K562 (cell line): ENCODE data around the gene DBNDD2. TPM values are rescaled to one million over a fixed set of nuclear protein-coding genes. Genes with fewer than 3 reads are reported as not detected.

ENCODE experiments used
- ATAC-seq: fragments of 200-7000 bp; cut with Tn5 transposase; 3 replicates; pipeline ENCODE4 v1.9.1; 2020; ENCODE audit warnings: moderate library complexity
- BruUV-seq: library from RNA; stranded (reverse); fragments of 400-500 nt; replicated peaks from 2 replicates; lab custom pipeline; 2021; lab: Mats Ljungman, UMichigan
- CTCF ChIA-PET: fragments of 300-600 bp; formaldehyde crosslinking; extraction: SDS; loops from one replicate; lab custom pipeline; 2021; ENCODE audit warnings: low intra/inter-chr PET ratio; lab: Yijun Ruan, JAX
- POLR2A ChIA-PET: fragments of 300-600, 350-650 bp; sonication (Branson Sonifier 250); formaldehyde crosslinking; extraction: SDS; loops from one replicate; lab custom pipeline; 2021; ENCODE audit warnings: antibody characterized with exemption, inconsistent platforms; lab: Yijun Ruan, JAX
- DNase-seq, 4 experiments: peaks; one replicate each; pipeline versions ENCODE4 v3.0.0 to v3.0.0-alpha.2; 2011 to 2018; ENCODE audit warnings: low spot score in 3 of 4, mixed read lengths in 3 of 4; ENCODE audit errors: extremely low read depth in 1 of 4
- FAIRE-seq: peaks from 2 replicates; lab custom pipeline; 2011; peaks lifted over from hg19 to GRCh38; lab: Jason Lieb, UNC
- H2AFZ ChIP-seq: 2 replicates; pipeline ENCODE4 v1.6.0; 2011; ENCODE audit warnings: low read depth, low read length, control low read depth, inconsistent platforms
- H3K27ac ChIP-seq: fragments of 200-600 bp; 3 replicates; pipeline ENCODE4 v1.8.0; 2011; ENCODE audit warnings: low read depth, mild to moderate bottlenecking, control low read depth, inconsistent platforms, low read length, moderate library complexity, mixed read lengths; ENCODE audit errors: extremely low read depth
- H3K27me3 ChIP-seq, 2 experiments: fragments of 300-600 bp in 1 of 2; 2 replicates in 1 of 2; 3 replicates in 1 of 2; pipeline versions ENCODE4 v1.6.0 to v1.8.0; 2011; ENCODE audit warnings: inconsistent platforms in 2 of 2, low read length in 2 of 2, mild to moderate bottlenecking in 1 of 2, mixed read lengths in 1 of 2, moderate library complexity in 1 of 2; ENCODE audit not compliant: control insufficient read depth in 2 of 2, insufficient read depth in 2 of 2
- H3K36me3 ChIP-seq: fragments of 300-600 bp; 3 replicates; pipeline ENCODE4 v1.8.0; 2011; ENCODE audit warnings: mild to moderate bottlenecking, low read length, inconsistent platforms; ENCODE audit not compliant: control insufficient read depth, insufficient read depth
- H3K4me1 ChIP-seq, 2 experiments: fragments of 200-600 bp in 1 of 2; replicated peaks in 1 of 2; 2 replicates in 1 of 2; 3 replicates in 1 of 2; pipeline versions ENCODE4 v1.5.1 to v1.8.0; 2011; ENCODE audit warnings: inconsistent platforms in 2 of 2, low read length in 2 of 2, mild to moderate bottlenecking in 1 of 2, mixed read lengths in 1 of 2, moderate library complexity in 1 of 2; ENCODE audit not compliant: control insufficient read depth in 2 of 2, insufficient read depth in 2 of 2
- H3K4me2 ChIP-seq: 2 replicates; pipeline ENCODE4 v1.6.1; 2011; ENCODE audit warnings: low read length, control low read depth, inconsistent platforms, mixed read lengths; ENCODE audit not compliant: insufficient read depth
- H3K4me3 ChIP-seq: fragments of 200-600 bp; sonication (generic), shearing (Covaris generic); 2 replicates; pipeline ENCODE4 v1.5.1; 2016; ENCODE audit warnings: control low read depth, inconsistent platforms
- H3K79me2 ChIP-seq: fragments of 200-600 bp; 3 replicates; pipeline ENCODE4 v1.8.0; 2011; ENCODE audit warnings: low read length, inconsistent platforms; ENCODE audit not compliant: control insufficient read depth, insufficient read depth
- H3K9ac ChIP-seq, 2 experiments: 2 replicates each; pipeline versions ENCODE4 v1.6.0 to v1.6.1; 2011; ENCODE audit warnings: low read depth in 2 of 2, low read length in 2 of 2, control low read depth in 1 of 2, inconsistent platforms in 1 of 2, mild to moderate bottlenecking in 1 of 2, mixed read lengths in 1 of 2; ENCODE audit not compliant: insufficient read depth in 1 of 2
- H3K9me1 ChIP-seq: one replicate; pipeline ENCODE4 v1.6.0; 2011; ENCODE audit warnings: inconsistent platforms, mild to moderate bottlenecking, low read length, moderate library complexity; ENCODE audit not compliant: control insufficient read depth, insufficient read depth
- H3K9me3 ChIP-seq: replicated peaks from 2 replicates; pipeline ENCODE4 v1.5.1; 2011; ENCODE audit warnings: low read depth, low read length, inconsistent platforms; ENCODE audit not compliant: control insufficient read depth, insufficient read depth
- H4K20me1 ChIP-seq: replicated peaks from 2 replicates; pipeline ENCODE4 v1.6.1; 2011; ENCODE audit warnings: low read length, inconsistent platforms, mixed read lengths; ENCODE audit not compliant: control insufficient read depth, insufficient read depth
- BRF1 ChIP-seq: IDR thresholded peaks from 3 replicates; pipeline ENCODE4 v1.6.1; 2011; ENCODE audit warnings: borderline replicate concordance, mild to moderate bottlenecking; ENCODE audit not compliant: insufficient read length; ENCODE audit errors: extremely low read depth
- CC2D1A ChIP-seq: fragments of 450-650 bp; IDR thresholded peaks from 2 replicates; pipeline ENCODE4 v1.6.1; 2017; ENCODE audit warnings: mild to moderate bottlenecking
- ESRRA ChIP-seq: fragments of 450-650 bp; IDR thresholded peaks from 2 replicates; pipeline ENCODE4 v1.6.1; 2014; ENCODE audit warnings: low read depth, mild to moderate bottlenecking, moderate library complexity, borderline replicate concordance
- KDM1A ChIP-seq, 2 experiments: fragments of 450-650 bp; IDR thresholded peaks; 2 replicates each; pipeline ENCODE4 v1.6.1; 2016; ENCODE audit warnings: mild to moderate bottlenecking in 2 of 2
- MCM7 ChIP-seq, 2 experiments: fragments of 450-650 bp; IDR thresholded peaks; 2 replicates each; pipeline ENCODE4 v1.6.1; 2016 to 2018
- NFE2L1 ChIP-seq: fragments of 450-650 bp; IDR thresholded peaks from 2 replicates; pipeline ENCODE4 v1.6.1; 2016; ENCODE audit warnings: missing genetic modification characterization, low read depth, mild to moderate bottlenecking, missing compliant biosample characterization, moderate library complexity, borderline replicate concordance
- SMARCA5 ChIP-seq: fragments of 450-650 bp; IDR thresholded peaks from 2 replicates; pipeline ENCODE4 v1.6.1; 2016
- SREBF2 ChIP-seq: sonication (generic); formaldehyde crosslinking; IDR thresholded peaks from 2 replicates; pipeline ENCODE4 v1.4.0; 2020; ENCODE audit warnings: mild to moderate bottlenecking, missing genetic modification reagents
- XRCC3 ChIP-seq: fragments of 450-650 bp; IDR thresholded peaks from 2 replicates; pipeline ENCODE4 v1.6.1; 2017; ENCODE audit warnings: mild to moderate bottlenecking, moderate library complexity
- ZBTB8A ChIP-seq: fragments of 450-650 bp; IDR thresholded peaks from 2 replicates; pipeline ENCODE4 v1.6.1; 2018; ENCODE audit warnings: mild to moderate bottlenecking, moderate library complexity; ENCODE audit not compliant: partially characterized antibody
- ZFX ChIP-seq: sonication (generic); formaldehyde crosslinking; IDR thresholded peaks from 2 replicates; pipeline ENCODE4 v1.8.0; 2022; ENCODE audit warnings: mild to moderate bottlenecking, missing genetic modification reagents, moderate library complexity
- ZNF197 ChIP-seq: fragments of 200-800 bp; sonication (Bioruptor generic); IDR thresholded peaks from 2 replicates; pipeline ENCODE4 v1.6.1; 2016; ENCODE audit warnings: low read depth, missing genetic modification characterization, missing compliant biosample characterization
- ZNF232 ChIP-seq: sonication (generic); formaldehyde crosslinking; IDR thresholded peaks from 2 replicates; pipeline ENCODE4 v1.8.0; 2022; ENCODE audit warnings: mild to moderate bottlenecking, missing genetic modification reagents
- ZNF24 ChIP-seq: fragments of 450-650 bp; IDR thresholded peaks from 2 replicates; pipeline ENCODE4 v1.6.1; 2016
- ZNF75A ChIP-seq: fragments of 450-650 bp; formaldehyde crosslinking; IDR thresholded peaks from 2 replicates; pipeline ENCODE4 v1.4.0; 2020; ENCODE audit warnings: mild to moderate bottlenecking
- WGBS: fragments of 100-300 bp; shearing (Covaris generic); methylation state at CpG from one replicate; pipeline ENCODE4 v1.1.6; 2016; ENCODE audit warnings: low coverage, mixed read lengths; ENCODE audit not compliant: insufficient coverage; ENCODE audit errors: missing lambda C conversion rate; 5-methylcytosine and 5-hydroxymethylcytosine counted together
- in situ Hi-C: fragments of 300-500 bp; cut with MboI; formaldehyde crosslinking; loops from 4 replicates; pipeline ENCODE4 v1.15.0; 2018; ENCODE audit warnings: inconsistent platforms, mixed read lengths
- intact Hi-C: fragments of 100-400 bp; cut with micrococcal nuclease; formaldehyde crosslinking; loops from 2 replicates; pipeline ENCODE4 v1.14.2; 2022
- polyA plus RNA-seq, 8 experiments: library from polyadenylated mRNA; depleted of rRNA in 4 of 8; stranded (reverse) in 5 of 8; unstranded in 3 of 8; fragments of >200 nt; fragmentation: Nextera tagmentation in 2 of 8; fragmentation: Illumina TruSeq in 1 of 8; extraction: Ambion mirVana in 2 of 8; extraction: Trizol in 1 of 8; gene quantifications; 2 replicates each; pipeline versions ENCODE4 v1.2.1 to v1.2.3, GENCODE V29; 2011 to 2014; ENCODE audit warnings: inconsistent platforms in 1 of 8, missing spikeins in 1 of 8
- total RNA-seq, 7 experiments: library from RNA; depleted of rRNA in 6 of 7; stranded (reverse); fragments of >200 nt in 6 of 7; fragmentation: Illumina TruSeq in 2 of 7; extraction: Trizol in 2 of 7; gene quantifications; 2 replicates each; pipeline versions ENCODE4 v1.2.1 to v1.2.3, GENCODE V29; 2011 to 2021; ENCODE audit warnings: low replicate concordance in 1 of 7
- TF ChIP-seq, protein P1 (sequence below): fragments of 250-450 bp; sonication (Bioruptor Pico); IDR thresholded peaks from 2 replicates; pipeline ENCODE4 v1.9.0; 2021; ENCODE audit warnings: mild to moderate bottlenecking, inconsistent platforms

DBNDD2 gene
- total and polyA plus RNA-seq, 9 of the 15 experiments (the other 6 are each of a cell fraction or from before 2014, with no cell fraction given) = 12.8 to 64.0 (median 35.8) TPM

- CTCF ChIA-PET = no interaction called here
- Histone ChIP-seq H3K79me2 (peaks cover 19% of the 10 kb centered on the region), H3K9me1 (no peaks in the 10 kb centered on the region), H3K27me3 (no peaks in the 10 kb centered on the region), H3K4me2 (no peak overlapping the region), H3K36me3 (peaks cover 39% of the 10 kb centered on the region), H3K4me3 (no peak overlapping the region), H3K9ac (no peak overlapping the region), H3K27ac (no peak overlapping the region), H3K4me1 (peaks cover 16 to 17% of the 10 kb centered on the region in 2 experiments; a peak in 4 of 5 replicates), H4K20me1 (no peaks in the 10 kb centered on the region), H2AFZ (no peak overlapping the region)
- 74% methylated on average over 6 of the region's 6 CpGs for WGBS
- intact Hi-C loops (loop anchor here (10.0 kb wide), 1 partner anchor 606 kb away; the partner anchor contains the start of gene ZNF335), in situ Hi-C loops (loop anchor here (5.0 kb wide), 1 partner anchor 46 kb away; no protein-coding TSS in a partner anchor)
- DNase-seq (no peak), FAIRE-seq (no peak), ATAC-seq (no peak)
- BruUV-seq = no TSS peak
- POLR2A ChIA-PET = interaction anchor here (0.6 to 1.0 kb wide), 5 partner anchors 27 to 565 kb away, joined by 3 to 5 read pairs (median 3); no protein-coding TSS in a partner anchor
- TF ChIP-seq, protein P1, sequence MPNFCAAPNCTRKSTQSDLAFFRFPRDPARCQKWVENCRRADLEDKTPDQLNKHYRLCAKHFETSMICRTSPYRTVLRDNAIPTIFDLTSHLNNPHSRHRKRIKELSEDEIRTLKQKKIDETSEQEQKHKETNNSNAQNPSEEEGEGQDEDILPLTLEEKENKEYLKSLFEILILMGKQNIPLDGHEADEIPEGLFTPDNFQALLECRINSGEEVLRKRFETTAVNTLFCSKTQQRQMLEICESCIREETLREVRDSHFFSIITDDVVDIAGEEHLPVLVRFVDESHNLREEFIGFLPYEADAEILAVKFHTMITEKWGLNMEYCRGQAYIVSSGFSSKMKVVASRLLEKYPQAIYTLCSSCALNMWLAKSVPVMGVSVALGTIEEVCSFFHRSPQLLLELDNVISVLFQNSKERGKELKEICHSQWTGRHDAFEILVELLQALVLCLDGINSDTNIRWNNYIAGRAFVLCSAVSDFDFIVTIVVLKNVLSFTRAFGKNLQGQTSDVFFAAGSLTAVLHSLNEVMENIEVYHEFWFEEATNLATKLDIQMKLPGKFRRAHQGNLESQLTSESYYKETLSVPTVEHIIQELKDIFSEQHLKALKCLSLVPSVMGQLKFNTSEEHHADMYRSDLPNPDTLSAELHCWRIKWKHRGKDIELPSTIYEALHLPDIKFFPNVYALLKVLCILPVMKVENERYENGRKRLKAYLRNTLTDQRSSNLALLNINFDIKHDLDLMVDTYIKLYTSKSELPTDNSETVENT (CRISPR knock-in tag) = no peak
- TF ChIP-seq ZNF75A (CRISPR knock-in tag) = no peak
- no peak for TF ChIP-seq ZNF24
- TF ChIP-seq ZNF197 (CRISPR knock-in tag) = no peak
- no peak for TF ChIP-seq ZFX
- no peak for TF ChIP-seq SREBF2 (CRISPR knock-in tag)
- no peak for TF ChIP-seq KDM1A (IDR thresholded peaks at IDR 0.05)
- no peak for TF ChIP-seq BRF1
- no peak for TF ChIP-seq ZBTB8A
- no peak for TF ChIP-seq MCM7 (IDR thresholded peaks at IDR 0.05)
- no peak for TF ChIP-seq NFE2L1 (tag)
- TF ChIP-seq SMARCA5 = no peak
- no peak for TF ChIP-seq ZNF232 (CRISPR knock-in tag)
- TF ChIP-seq CC2D1A = no peak
- no peak for TF ChIP-seq XRCC3
- TF ChIP-seq ESRRA = no peak
- TF ChIP-seq, all 486 proteins: peak for 0
- H3K9me3 ChIP-seq = no peaks in the 10 kb centered on the region
Measured at GRCh38 chr20:45368221-45368980, 39.7 kb upstream of the DBNDD2 start.
